Measurements from ENCODE around the gene CDK16.

The CDK16 gene

DNA sequence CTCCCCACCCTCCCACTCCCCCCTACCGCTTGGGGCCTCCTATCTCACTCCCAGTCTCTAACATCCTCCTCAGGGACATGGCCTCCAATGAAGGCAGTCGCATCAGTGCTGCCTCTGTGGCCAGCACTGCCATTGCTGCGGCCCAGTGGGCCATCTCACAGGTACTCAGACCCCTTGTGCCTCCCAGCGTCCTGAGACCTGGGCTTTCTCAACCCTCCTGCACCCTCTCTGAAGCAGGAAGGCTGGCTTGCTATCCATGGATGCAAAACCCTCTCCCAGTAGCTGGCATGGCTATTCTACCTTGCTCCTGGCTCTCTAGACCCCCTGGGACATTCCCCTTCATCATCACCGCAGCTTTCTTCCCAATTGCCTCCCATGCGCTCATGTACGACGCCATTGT, 38.1 kb upstream of the CDK16 start:
- ATAC-seq = no peak

DNA sequence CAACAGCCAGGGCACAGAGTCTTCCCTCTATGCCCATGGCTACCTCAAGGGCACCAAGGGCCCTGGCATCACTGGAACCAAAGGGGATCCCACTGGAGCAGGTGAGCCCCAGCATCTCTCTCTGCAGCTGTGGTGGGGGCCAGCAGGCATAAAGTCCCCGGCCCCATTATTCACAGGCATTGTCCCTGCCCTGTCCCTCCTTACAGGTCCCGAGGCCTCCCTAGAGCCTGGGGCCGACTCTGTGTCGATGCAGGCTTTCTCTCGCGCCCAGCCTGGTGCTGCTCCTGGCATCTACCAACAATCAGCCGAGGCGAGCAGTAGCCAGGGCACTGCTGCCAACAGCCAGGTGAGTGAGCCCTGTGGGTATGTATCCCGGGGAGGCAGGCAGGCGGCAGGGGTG, 37.2 kb upstream of the CDK16 start:
- TF ChIP-seq TSHZ2 (CRISPR knock-in tag; IDR thresholded peaks at IDR 0.05) = no peak
- TF ChIP-seq SNAI2 (CRISPR knock-in tag; IDR thresholded peaks at IDR 0.05) = no peak
- no peak for TF ChIP-seq TCF4 (CRISPR knock-in tag; IDR thresholded peaks at IDR 0.05; ENCODE audit: borderline replicate concordance)
- TF ChIP-seq, protein P1, sequence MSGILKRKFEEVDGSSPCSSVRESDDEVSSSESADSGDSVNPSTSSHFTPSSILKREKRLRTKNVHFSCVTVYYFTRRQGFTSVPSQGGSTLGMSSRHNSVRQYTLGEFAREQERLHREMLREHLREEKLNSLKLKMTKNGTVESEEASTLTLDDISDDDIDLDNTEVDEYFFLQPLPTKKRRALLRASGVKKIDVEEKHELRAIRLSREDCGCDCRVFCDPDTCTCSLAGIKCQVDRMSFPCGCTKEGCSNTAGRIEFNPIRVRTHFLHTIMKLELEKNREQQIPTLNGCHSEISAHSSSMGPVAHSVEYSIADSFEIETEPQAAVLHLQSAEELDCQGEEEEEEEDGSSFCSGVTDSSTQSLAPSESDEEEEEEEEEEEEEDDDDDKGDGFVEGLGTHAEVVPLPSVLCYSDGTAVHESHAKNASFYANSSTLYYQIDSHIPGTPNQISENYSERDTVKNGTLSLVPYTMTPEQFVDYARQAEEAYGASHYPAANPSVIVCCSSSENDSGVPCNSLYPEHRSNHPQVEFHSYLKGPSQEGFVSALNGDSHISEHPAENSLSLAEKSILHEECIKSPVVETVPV (CRISPR knock-in tag; IDR thresholded peaks at IDR 0.05) = no peak
- TF ChIP-seq ZNF70 (CRISPR knock-in tag; IDR thresholded peaks at IDR 0.05) = no peak
- no peak for ATAC-seq

More for the DNA sequence above, 38.1 kb upstream of the CDK16 start:
- TF ChIP-seq POU6F1 (CRISPR knock-in tag; IDR thresholded peaks at IDR 0.05; ENCODE audit: borderline replicate concordance, low read depth) (no peak), SNAI2 (CRISPR knock-in tag; IDR thresholded peaks at IDR 0.05) (no peak), BACH2 (CRISPR knock-in tag; IDR thresholded peaks at IDR 0.05; ENCODE audit: borderline replicate concordance) (no peak), GLIS3 (CRISPR knock-in tag; IDR thresholded peaks at IDR 0.05) (no peak), TSHZ2 (CRISPR knock-in tag; IDR thresholded peaks at IDR 0.05) (no peak), PPARA (CRISPR knock-in tag; IDR thresholded peaks at IDR 0.05; ENCODE audit: borderline replicate concordance) (no peak), PATZ1 (CRISPR knock-in tag; IDR thresholded peaks at IDR 0.05; ENCODE audit: borderline replicate concordance) (no peak), ESRRG (CRISPR knock-in tag; IDR thresholded peaks at IDR 0.05) (no peak), ZNF8 (CRISPR knock-in tag; IDR thresholded peaks at IDR 0.05) (no peak), ZC3H10 (CRISPR knock-in tag; IDR thresholded peaks at IDR 0.05) (no peak), ZFP3 (CRISPR knock-in tag; IDR thresholded peaks at IDR 0.05) (no peak)

GRCh38 chrX:47182106-47182700, 36.3 kb upstream of the CDK16 start:
- no peak for ATAC-seq
- no peak for TF ChIP-seq OSR1 (CRISPR knock-in tag; IDR thresholded peaks at IDR 0.05)
- no peak for TF ChIP-seq ESRRG (CRISPR knock-in tag; IDR thresholded peaks at IDR 0.05)
- TF ChIP-seq TOX (CRISPR knock-in tag; IDR thresholded peaks at IDR 0.05; ENCODE audit: borderline replicate concordance) = no peak

GRCh38 chrX:47184486-47184885, 34.0 kb upstream of the CDK16 start:
- ATAC-seq = no peak
- TF ChIP-seq POU6F1 (CRISPR knock-in tag; IDR thresholded peaks at IDR 0.05; ENCODE audit: borderline replicate concordance, low read depth) (no peak), ZNF8 (CRISPR knock-in tag; IDR thresholded peaks at IDR 0.05) (no peak), OSR1 (CRISPR knock-in tag; IDR thresholded peaks at IDR 0.05) (no peak), SNAI2 (CRISPR knock-in tag; IDR thresholded peaks at IDR 0.05) (no peak), CSDC2 (CRISPR knock-in tag; IDR thresholded peaks at IDR 0.05) (no peak), BACH2 (CRISPR knock-in tag; IDR thresholded peaks at IDR 0.05; ENCODE audit: borderline replicate concordance) (no peak), ESRRG (CRISPR knock-in tag; IDR thresholded peaks at IDR 0.05) (no peak), TSHZ2 (CRISPR knock-in tag; IDR thresholded peaks at IDR 0.05) (no peak)

All from SK-N-SH treated with all-trans-retinoic acid at 6 μM for 48 hours (cell line).